Glomerular visceral epithelial cell (primary cell): ENCODE data around the gene AGPAT3.

Source experiments
- DNase-seq: peaks from one replicate; pipeline ENCODE4 v3.0.0-alpha.2; 2016; ENCODE audit errors: extremely low spot score

The AGPAT3 gene

DNA sequence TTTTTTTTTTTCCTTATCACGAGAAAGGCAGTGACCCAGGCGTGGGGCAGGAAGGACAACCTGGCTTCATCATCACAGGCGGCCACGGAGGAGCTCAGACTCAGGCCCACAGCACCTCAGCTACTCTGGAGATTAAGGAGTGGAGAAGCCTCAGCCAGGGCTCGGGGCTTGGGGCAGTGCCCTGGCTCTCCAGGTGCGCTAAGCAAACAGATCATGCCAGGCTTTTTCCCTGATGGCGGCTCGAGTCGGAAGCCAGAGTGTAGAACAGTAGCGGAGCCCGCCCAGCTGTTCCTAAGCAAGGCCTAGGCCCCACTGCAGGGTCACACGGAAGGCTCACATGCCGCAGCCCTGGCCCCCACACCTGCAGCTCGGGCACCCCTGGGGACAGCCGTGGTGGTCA lies 70.7 kb downstream of the AGPAT3 start:
- DNase-seq, result no peak

DNA sequence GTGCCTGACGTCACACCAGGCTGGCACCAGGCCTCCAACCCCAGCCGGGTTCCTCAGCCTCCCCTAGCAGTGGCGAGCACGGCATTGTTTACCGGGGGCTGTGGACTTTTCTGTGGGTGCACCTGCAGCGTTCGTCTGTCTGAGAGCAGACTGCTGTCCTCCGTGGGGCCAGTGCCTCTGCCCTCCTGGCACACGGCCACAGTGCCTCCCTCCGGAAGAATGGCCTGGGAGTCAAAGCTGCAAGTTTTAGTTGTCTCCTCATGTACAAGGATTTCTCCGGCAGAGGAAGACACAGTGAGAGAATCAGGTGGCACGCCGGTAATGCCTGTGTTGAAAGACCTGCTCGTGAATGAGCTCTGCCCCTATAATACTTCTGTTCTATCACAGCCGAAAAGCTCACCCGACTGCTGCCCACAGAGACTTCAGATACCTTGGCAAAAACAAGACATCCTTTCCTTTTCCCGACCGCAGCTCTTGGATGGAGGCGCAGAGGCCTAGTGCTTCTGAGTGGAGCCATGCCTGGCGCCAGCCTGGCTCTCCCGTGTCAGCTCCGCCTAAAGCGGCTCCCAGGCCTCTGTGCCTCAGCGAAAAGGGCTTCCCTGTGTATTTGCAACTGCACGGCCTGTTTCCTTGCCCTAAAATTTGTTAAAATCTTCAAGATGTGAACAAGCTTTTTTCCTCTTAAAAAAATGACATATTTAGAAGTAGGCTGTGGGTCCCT lies 71.4 kb downstream of the AGPAT3 start:
- DNase-seq, result no peak

DNA sequence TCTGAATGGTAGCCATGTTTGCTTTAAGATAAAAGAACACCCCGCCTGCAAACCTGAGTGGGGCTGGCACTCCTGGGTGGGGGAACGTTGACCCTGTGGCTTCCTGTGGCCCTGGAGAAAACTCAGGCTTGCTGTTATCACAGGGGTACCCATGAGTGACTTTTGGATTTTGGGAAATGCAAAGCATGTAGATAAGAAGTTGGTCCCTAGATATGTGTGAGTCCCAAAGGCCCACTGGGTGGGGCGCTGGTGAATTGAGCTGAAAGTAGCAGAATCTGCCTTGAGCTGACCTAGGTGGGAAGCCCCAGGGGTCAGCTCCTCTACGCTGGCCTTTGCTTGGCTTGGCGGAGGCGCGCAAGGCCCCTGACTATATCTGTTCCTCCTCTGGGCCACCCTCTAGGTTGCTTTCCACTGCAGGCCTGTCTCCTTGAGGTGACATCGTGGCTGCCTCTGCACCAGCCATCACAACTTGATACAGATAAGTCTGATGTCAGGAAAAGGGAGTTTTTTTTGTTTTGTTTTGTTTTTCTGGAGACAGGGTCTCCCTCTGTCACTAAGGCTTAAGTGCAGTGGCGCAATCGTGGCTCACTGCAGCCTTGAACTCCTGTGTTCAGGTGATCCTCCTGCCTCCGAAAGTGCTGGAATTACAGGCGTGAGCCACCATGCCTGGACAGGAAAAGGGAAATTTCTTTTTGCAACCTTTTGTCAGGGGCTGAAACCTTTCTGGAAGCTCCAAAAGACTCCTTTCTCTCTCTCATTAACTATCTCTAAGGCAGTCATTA lies 72.2 kb downstream of the AGPAT3 start:
- DNase-seq, result no peak

GRCh38 chr21:43937891-43938309 lies 72.9 kb downstream of the AGPAT3 start:
- DNase-seq, result no peak

GRCh38 chr21:43938751-43939442 lies 73.9 kb downstream of the AGPAT3 start:
- DNase-seq, result peak; percentile 82

DNA sequence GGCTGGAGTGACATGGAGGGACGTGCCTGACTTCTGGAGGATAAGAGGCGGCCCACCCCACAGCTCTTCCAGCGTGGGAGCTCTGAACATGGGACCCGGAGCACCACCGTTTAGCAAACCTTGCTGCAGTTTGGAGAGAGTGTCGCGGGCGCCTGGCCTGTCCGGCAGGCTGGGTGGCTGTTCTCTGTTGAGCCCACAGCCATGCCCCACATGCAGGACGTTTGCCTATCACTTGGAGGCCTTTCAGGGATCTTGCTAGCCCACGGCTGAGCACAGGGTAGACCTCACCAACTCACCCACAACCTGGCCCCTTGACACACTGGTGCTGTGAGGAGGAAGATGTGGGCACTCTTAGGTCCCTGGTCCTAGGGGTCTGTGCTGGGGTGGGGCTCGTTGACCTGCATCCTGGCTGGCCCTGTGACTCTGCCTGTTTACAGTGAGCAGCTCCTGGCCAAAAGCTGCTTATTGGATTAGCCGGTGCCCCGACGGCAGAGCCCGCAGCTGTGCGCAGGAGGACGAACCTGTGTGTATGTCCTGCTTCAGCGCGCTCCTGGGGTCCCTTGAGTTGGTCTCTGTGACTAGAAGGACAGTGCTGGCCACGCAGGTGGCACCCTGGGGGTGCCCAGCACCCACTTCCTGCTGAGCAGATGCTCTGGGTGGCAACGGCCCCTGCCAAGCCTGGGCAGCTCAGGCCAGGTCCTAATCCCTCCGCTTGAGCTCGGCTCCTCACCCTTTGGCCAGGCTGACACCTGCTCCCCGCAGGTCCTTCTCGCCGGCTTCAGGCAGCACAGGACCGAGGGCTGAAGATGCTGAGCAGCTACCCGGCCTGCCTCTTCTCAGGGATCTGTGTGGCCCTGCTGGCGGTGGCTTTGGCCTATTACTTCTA lies 74.7 kb downstream of the AGPAT3 start:
- DNase-seq, result no peak

DNA sequence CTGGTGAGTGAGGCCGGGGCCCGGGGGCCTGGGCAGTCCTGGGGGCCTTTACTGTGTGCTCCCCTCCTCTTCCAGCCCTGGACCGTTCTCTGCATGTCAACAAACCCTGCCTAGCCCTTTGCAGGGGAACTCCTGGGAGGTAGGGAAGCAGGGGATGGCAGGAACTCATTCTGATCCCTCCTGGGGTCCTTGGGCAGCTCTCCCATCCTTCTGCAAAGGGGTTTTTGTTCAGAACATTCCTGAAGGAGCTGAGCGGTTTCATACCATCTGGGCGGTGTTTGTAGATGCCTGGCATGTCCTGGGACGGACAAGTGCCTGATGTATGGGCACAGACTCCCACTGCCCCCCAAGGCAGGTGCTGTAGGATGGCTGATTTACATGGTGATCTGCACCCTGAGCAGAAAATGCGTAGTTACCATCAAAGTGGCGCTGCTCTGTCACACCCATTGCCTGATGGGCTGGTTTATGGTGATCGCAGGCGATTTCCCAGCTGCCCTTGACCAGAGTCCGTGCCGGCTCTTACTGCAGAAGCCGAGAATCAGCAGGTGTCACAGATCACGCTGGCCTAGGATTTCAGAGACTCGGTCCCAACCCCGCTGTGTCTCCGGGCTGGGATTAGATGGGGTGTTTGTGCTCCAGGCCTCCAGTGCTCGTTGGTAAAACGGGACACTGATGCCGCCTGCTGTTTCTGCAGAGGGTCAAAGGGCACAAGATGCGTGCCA lies 75.5 kb downstream of the AGPAT3 start:
- DNase-seq, result no peak

DNA sequence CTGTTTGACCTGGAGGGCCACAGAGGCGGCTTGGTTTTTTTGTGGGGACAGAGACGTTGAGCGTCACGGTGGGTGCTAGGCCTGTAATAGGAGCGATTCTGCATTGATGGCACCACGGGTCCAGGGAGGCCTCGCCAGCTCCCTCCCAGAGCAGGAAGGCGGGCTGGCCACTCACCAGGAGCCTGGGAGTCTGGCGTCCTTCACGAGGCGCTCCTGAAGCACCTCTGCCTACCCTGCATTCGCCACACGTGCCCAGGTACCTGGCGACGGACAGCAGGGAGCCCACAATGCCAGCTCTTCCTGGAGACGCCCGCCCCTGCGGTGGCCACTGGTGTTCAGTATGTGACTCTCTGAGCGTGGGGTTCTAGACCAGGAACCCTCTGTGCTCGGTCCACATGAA lies 77.2 kb downstream of the AGPAT3 start:
- DNase-seq, result no peak

DNA sequence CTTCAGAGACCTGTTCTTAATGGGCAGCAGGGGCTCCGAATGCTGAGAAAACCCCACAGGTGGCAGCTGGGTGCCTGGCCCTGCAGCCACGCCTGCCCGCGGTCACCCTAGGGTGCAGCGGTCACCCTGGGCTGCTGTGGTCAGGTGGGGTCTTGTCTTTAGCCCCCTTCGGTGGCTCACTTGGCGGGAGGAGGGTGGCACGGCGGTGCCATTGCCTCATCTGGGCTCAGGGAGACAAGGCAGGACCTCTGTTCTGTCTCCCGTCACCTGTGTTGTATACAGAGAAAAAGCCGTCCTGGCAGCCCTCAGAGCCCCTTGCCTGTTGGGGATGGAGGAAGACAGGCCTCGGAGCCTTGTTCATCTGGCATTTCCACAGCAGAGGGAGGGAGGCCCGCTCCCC lies 77.6 kb downstream of the AGPAT3 start:
- no peak for DNase-seq

- no peak for DNase-seq
These were observed 78.6 kb downstream of the AGPAT3 start for GRCh38 chr21:43943512-43944077.

GRCh38 chr21:43944078-43944633 lies 79.1 kb downstream of the AGPAT3 start:
- no peak for DNase-seq

DNA sequence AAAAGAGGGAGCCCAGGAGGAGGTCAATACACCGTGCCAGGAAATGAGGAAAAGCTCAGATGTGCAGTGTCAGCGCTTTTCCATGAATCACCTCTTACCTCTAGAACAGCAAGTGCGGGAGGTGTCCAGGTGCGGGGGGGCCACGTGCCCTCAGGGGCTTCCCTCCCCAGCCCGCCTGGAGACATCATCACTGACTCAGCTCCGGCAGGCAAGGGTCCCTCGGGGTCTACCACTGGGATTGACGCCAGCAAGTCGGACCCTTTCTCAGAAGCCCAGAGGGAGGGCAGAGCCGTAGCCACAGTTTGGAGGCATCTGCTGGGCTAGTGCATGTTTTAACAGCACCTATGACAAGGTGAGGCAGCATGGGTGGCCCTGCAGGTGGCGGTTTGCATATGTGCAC lies 79.7 kb downstream of the AGPAT3 start:
- no peak for DNase-seq

DNA sequence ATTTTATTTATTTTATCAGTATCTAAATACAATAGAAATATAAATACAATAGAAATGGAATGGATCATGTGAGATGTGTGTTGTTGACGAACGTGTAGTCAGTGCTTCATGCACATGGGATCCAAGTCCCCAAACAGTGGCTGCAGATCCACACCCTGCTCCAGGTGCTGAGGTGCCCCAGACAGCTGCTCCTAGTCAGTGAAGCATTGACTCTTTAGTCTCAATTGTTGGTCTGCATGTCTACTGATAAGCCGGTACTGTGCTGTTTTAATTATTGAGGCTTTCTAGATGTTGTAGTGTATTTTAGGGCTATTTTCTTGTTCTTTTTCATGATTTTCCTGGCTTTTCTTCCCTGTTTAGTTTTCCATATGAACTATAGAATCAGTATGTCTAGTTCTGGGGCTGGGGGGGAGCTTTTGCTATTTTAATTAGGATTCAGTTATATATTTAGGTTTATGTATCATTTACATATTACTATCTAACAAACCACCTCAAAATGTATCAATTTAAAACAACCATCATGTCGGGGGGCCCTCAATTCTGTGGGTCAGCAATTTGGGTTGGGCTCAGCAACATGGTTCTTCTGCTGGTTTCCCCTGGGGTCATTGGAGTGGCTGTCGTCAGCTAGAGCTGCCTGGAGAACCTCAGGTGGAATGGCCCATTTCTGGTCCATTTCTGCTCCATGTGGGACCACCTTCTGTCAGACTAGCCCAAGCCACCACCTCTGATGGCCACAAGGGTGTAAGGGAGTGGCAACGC lies 83.9 kb downstream of the AGPAT3 start:
- DNase-seq, result no peak

GRCh38 chr21:43949499-43950208 lies 84.6 kb downstream of the AGPAT3 start:
- DNase-seq, result no peak

DNA sequence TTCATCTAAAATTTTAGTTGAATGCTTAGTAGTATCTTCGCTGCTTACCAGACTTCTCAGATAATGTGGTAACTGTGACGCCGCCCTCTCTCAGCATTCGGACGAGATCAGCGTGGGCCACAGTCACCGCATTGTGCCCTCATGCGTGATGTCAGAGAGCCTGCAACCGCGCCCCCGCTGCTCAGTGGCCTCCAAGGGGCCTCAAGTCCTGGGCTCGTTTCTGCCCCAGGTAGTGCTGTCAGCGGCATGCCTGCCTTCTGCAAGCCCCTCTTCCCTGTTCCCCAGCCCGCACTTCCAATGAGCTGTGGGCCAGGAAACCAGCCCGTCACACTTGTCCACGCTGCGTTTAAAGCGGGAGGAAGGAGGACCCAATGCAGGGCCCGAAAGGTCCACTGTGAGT lies 85.5 kb downstream of the AGPAT3 start:
- DNase-seq, result no peak

GRCh38 chr21:43950936-43951335 lies 85.9 kb downstream of the AGPAT3 start:
- no peak for DNase-seq

- DNase-seq, result no peak
These were observed 87.1 kb downstream of the AGPAT3 start for GRCh38 chr21:43951911-43952703.

GRCh38 chr21:43953021-43953420 lies 88.0 kb downstream of the AGPAT3 start:
- no peak for DNase-seq
